HCT116 (cell line): Measurements from ENCODE around the gene SNX25. TPM values are rescaled to one million over a fixed set of nuclear protein-coding genes. Genes with fewer than 3 reads are reported as not detected.

Experiments used
- ATAC-seq: fragments of 200-7000 bp; cut with Tn5 transposase; 2 replicates; pipeline ENCODE4 v1.9.1; 2020; ENCODE audit warnings: mild to moderate bottlenecking, moderate library complexity
- BruUV-seq: library from RNA; stranded (reverse); fragments of 400-500 nt; replicated peaks from 2 replicates; lab custom pipeline; 2021; lab: Mats Ljungman, UMichigan
- CTCF ChIA-PET: fragments of 300-600 bp; sonication (Branson Sonifier 250); formaldehyde crosslinking; loops from one replicate; lab custom pipeline; 2021; ENCODE audit warnings: antibody characterized with exemption; lab: Charles Lee
- POLR2A ChIA-PET: fragments of 300-600, 350-600 bp; sonication (Branson Sonifier 250); formaldehyde crosslinking; loops from one replicate; lab custom pipeline; 2021; ENCODE audit warnings: antibody characterized with exemption; lab: Charles Lee
- RAD21 ChIA-PET, 2 experiments: fragments of 300-600 bp; sonication (Branson Sonifier 250); formaldehyde crosslinking; loops; one replicate each; lab custom pipeline; 2023; ENCODE audit warnings: low total read pairs in 2 of 2; ENCODE audit not compliant: uncharacterized antibody in 2 of 2, unreplicated experiment in 2 of 2, low non-redundant PET in 1 of 2; lab: Charles Lee
- DNase-seq: peaks from one replicate; pipeline ENCODE4 v3.0.0-alpha.2; 2010; ENCODE audit warnings: low read depth, low spot score
- H2AFZ ChIP-seq: fragments of 200-600 bp; shearing (Covaris generic), sonication (generic); 2 replicates; pipeline ENCODE4 v1.6.1; 2017; ENCODE audit warnings: low read depth, mixed run types, mixed read lengths, antibody characterized with exemption, low read length; ENCODE audit not compliant: poor library complexity, severe bottlenecking
- H3K27ac ChIP-seq: 2 replicates; pipeline ENCODE4 v1.5.1; 2012; ENCODE audit warnings: low read depth, low read length
- H3K27me3 ChIP-seq: fragments of 200-600 bp; sonication (generic); 2 replicates; pipeline ENCODE4 v1.6.1; 2016; ENCODE audit warnings: mixed run types, low read length, mixed read lengths; ENCODE audit not compliant: insufficient read depth
- H3K36me3 ChIP-seq, 2 experiments: fragments of 200-500 bp in 1 of 2; fragments of 200-600 bp in 1 of 2; sonication (Bioruptor generic) in 1 of 2; sonication (generic) in 1 of 2; 2 replicates each; pipeline versions ENCODE4 v1.5.1 to v1.6.1; 2014 to 2016; ENCODE audit warnings: low read length in 2 of 2, inconsistent platforms in 1 of 2, mixed read lengths in 1 of 2, mixed run types in 1 of 2; ENCODE audit not compliant: insufficient read depth in 2 of 2, control insufficient read depth in 1 of 2
- H3K4me1 ChIP-seq, 2 experiments: fragments of 200-600 bp in 1 of 2; sonication (generic) in 1 of 2; 2 replicates each; pipeline versions ENCODE4 v1.5.1 to v1.6.1; 2012 to 2017; ENCODE audit warnings: low read length in 2 of 2, inconsistent platforms in 1 of 2, mild to moderate bottlenecking in 1 of 2, mixed read lengths in 1 of 2, mixed run types in 1 of 2, moderate library complexity in 1 of 2; ENCODE audit not compliant: insufficient read depth in 2 of 2, control insufficient read depth in 1 of 2
- H3K4me2 ChIP-seq: fragments of 200-600 bp; sonication (generic); 2 replicates; pipeline ENCODE4 v1.6.1; 2017; ENCODE audit warnings: mixed run types, low read length, mixed read lengths
- H3K4me3 ChIP-seq, 2 experiments: fragments of 200-600 bp in 1 of 2; sonication (generic) in 1 of 2; replicated peaks in 1 of 2; 2 replicates each; pipeline ENCODE4 v1.5.1; 2011 to 2016; ENCODE audit warnings: low read length in 2 of 2, control low read depth in 1 of 2, low read depth in 1 of 2, mild to moderate bottlenecking in 1 of 2, mixed read lengths in 1 of 2, mixed run types in 1 of 2
- H3K79me2 ChIP-seq: fragments of 200-600 bp; sonication (generic); 2 replicates; pipeline ENCODE4 v1.6.1; 2017; ENCODE audit warnings: mild to moderate bottlenecking, mixed run types, low read length, moderate library complexity, mixed read lengths; ENCODE audit not compliant: insufficient read depth
- H3K9ac ChIP-seq: fragments of 200-600 bp; sonication (generic); 2 replicates; pipeline ENCODE4 v1.6.1; 2016; ENCODE audit warnings: low read length, mixed read lengths
- H3K9me2 ChIP-seq: fragments of 200-600 bp; sonication (generic), shearing (Covaris generic); 2 replicates; pipeline ENCODE4 v1.6.1; 2017; ENCODE audit warnings: mixed run types, mild to moderate bottlenecking, moderate library complexity; ENCODE audit not compliant: insufficient read depth
- H3K9me3 ChIP-seq, 2 experiments: fragments of 200-500 bp in 1 of 2; fragments of 200-600 bp in 1 of 2; sonication (Bioruptor generic) in 1 of 2; sonication (generic) in 1 of 2; 2 replicates each; pipeline ENCODE4 v1.6.1; 2014 to 2017; ENCODE audit warnings: low read length in 2 of 2, mixed read lengths in 2 of 2, inconsistent platforms in 1 of 2, low read depth in 1 of 2, mild to moderate bottlenecking in 1 of 2, mixed run types in 1 of 2, moderate library complexity in 1 of 2; ENCODE audit not compliant: control insufficient read depth in 1 of 2, insufficient read depth in 1 of 2
- H4K20me1 ChIP-seq: fragments of 200-600 bp; sonication (generic), shearing (Covaris generic); 2 replicates; pipeline ENCODE4 v1.6.1; 2017; ENCODE audit warnings: mixed run types, mild to moderate bottlenecking, moderate library complexity; ENCODE audit not compliant: insufficient read depth
- CEBPB ChIP-seq: IDR thresholded peaks from 2 replicates; pipeline ENCODE4 v1.6.1; 2012; ENCODE audit warnings: low read depth
- EGR1 ChIP-seq: IDR thresholded peaks from 2 replicates; pipeline ENCODE4 v1.6.1; 2012; ENCODE audit warnings: low read depth
- RAD21 ChIP-seq: IDR thresholded peaks from 2 replicates; pipeline ENCODE4 v1.6.1; 2012; ENCODE audit warnings: low read depth, mild to moderate bottlenecking
- SP1 ChIP-seq: IDR thresholded peaks from 2 replicates; pipeline ENCODE4 v1.6.1; 2012; ENCODE audit warnings: low read depth
- SRF ChIP-seq: IDR thresholded peaks from 2 replicates; pipeline ENCODE4 v1.6.1; 2012; ENCODE audit warnings: low read depth
- TCF7L2 ChIP-seq: IDR thresholded peaks from 2 replicates; pipeline ENCODE4 v1.7.0; 2011; ENCODE audit warnings: borderline replicate concordance, inconsistent platforms; ENCODE audit not compliant: insufficient read depth, insufficient read length; ENCODE audit errors: extremely low read depth
- intact Hi-C: fragments of 100-400 bp; cut with micrococcal nuclease; formaldehyde crosslinking; loops from 2 replicates; pipeline ENCODE4 v1.10.0; 2022
- total RNA-seq: library from RNA; stranded (reverse); gene quantifications from one replicate; pipeline ENCODE4 v1.2.1, GENCODE V29; 2021; ENCODE audit not compliant: unreplicated experiment
- TF ChIP-seq, protein P1 (sequence below): IDR thresholded peaks from 2 replicates; pipeline ENCODE4 v1.6.1; 2011; ENCODE audit warnings: mild to moderate bottlenecking, low read length, moderate library complexity; ENCODE audit not compliant: insufficient replicate concordance; ENCODE audit errors: extremely low read depth
- TF ChIP-seq, protein P2 (sequence below): IDR thresholded peaks from 2 replicates; pipeline ENCODE4 v1.6.1; 2012; ENCODE audit warnings: low read depth

Gene SNX25
- total RNA-seq, 1 experiment from 2014 or later, result 20.9 TPM

DNA sequence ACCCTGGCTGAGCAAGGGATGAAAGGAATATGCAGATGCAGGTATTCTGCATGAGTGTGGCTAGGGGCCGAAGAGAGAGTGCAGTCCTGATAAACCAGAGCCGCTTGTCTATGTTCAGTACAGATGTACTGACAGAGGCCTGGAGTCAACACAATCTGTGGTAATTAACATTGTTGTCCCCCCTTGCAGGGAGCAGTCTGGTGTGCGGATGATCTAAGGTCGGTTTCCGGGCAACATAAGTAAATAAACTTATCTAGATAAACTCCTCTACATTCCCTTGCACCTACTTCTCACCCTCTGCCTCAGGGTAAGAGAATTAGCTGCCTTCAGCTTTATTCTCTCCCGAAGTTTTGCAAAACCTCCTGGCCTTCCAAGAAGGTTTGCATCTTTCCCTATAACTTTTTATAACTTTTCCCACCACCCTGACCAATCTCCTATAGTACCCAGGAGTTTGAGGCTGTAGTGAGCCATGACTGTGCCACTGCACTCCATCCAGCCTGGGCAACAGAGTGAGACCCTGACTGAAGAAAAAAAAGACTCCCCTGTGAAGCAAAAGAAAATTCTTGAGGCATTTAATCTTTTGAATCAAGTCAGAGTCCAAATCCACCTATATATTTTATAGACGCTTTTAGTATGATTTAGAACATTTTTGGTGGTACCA lies 26.6 kb downstream of the SNX25 start:
- H2AFZ ChIP-seq, result no peak overlapping the region
- CTCF ChIA-PET, result no interaction called here
- H4K20me1 ChIP-seq, result no peaks in the 10 kb centered on the region
- H3K79me2 ChIP-seq, result peaks cover 25% of the 10 kb centered on the region
- no peaks in the 10 kb centered on the region for H3K27me3 ChIP-seq
- no peaks in the 10 kb centered on the region for H3K36me3 ChIP-seq
- H3K4me3 ChIP-seq, result no peak overlapping the region
- POLR2A ChIA-PET, result no interaction called here
- ATAC-seq, result no peak
- intact Hi-C loops, result no loop called here
- no peak overlapping the region for H3K27ac ChIP-seq
- no peak for TF ChIP-seq RAD21
- TF ChIP-seq CEBPB, result no peak
- TF ChIP-seq SP1, result no peak
- TF ChIP-seq, protein P1, sequence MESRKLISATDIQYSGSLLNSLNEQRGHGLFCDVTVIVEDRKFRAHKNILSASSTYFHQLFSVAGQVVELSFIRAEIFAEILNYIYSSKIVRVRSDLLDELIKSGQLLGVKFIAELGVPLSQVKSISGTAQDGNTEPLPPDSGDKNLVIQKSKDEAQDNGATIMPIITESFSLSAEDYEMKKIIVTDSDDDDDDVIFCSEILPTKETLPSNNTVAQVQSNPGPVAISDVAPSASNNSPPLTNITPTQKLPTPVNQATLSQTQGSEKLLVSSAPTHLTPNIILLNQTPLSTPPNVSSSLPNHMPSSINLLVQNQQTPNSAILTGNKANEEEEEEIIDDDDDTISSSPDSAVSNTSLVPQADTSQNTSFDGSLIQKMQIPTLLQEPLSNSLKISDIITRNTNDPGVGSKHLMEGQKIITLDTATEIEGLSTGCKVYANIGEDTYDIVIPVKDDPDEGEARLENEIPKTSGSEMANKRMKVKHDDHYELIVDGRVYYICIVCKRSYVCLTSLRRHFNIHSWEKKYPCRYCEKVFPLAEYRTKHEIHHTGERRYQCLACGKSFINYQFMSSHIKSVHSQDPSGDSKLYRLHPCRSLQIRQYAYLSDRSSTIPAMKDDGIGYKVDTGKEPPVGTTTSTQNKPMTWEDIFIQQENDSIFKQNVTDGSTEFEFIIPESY, result no peak
- TF ChIP-seq SRF, result no peak
- TF ChIP-seq EGR1, result no peak
- TF ChIP-seq, protein P2, sequence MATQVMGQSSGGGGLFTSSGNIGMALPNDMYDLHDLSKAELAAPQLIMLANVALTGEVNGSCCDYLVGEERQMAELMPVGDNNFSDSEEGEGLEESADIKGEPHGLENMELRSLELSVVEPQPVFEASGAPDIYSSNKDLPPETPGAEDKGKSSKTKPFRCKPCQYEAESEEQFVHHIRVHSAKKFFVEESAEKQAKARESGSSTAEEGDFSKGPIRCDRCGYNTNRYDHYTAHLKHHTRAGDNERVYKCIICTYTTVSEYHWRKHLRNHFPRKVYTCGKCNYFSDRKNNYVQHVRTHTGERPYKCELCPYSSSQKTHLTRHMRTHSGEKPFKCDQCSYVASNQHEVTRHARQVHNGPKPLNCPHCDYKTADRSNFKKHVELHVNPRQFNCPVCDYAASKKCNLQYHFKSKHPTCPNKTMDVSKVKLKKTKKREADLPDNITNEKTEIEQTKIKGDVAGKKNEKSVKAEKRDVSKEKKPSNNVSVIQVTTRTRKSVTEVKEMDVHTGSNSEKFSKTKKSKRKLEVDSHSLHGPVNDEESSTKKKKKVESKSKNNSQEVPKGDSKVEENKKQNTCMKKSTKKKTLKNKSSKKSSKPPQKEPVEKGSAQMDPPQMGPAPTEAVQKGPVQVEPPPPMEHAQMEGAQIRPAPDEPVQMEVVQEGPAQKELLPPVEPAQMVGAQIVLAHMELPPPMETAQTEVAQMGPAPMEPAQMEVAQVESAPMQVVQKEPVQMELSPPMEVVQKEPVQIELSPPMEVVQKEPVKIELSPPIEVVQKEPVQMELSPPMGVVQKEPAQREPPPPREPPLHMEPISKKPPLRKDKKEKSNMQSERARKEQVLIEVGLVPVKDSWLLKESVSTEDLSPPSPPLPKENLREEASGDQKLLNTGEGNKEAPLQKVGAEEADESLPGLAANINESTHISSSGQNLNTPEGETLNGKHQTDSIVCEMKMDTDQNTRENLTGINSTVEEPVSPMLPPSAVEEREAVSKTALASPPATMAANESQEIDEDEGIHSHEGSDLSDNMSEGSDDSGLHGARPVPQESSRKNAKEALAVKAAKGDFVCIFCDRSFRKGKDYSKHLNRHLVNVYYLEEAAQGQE, result no peak
- TF ChIP-seq TCF7L2, result no peak
- H3K9me2 ChIP-seq, result no peaks in the 10 kb centered on the region
- H3K4me1 ChIP-seq, result 0 out of 4 replicates have a peak, but pooled peaks cover 0 to 5% of the 10 kb centered on the region in 2 experiments
- BruUV-seq, result no TSS peak
- peaks cover 0 to 3% of the 10 kb centered on the region in 2 experiments; a peak in 2 of 4 replicates for H3K9me3 ChIP-seq
- RAD21 ChIA-PET, result no interaction called here
- no peak overlapping the region for H3K4me2 ChIP-seq
- no peak for DNase-seq
- no peak overlapping the region for H3K9ac ChIP-seq
